OCI-LY1 (cell line): Measurements from ENCODE around the gene SLC38A3.
"Not testable (repeated sequence)": the region's sequence is repeated elsewhere in the genome, so short reads cannot be mapped to it uniquely, and the experiment has no call there.

ENCODE experiments used
- H2AFZ ChIP-seq: fragments of 200-600 bp; sonication (generic), shearing (Covaris generic); 2 replicates; pipeline ENCODE4 v1.6.0; 2014; ENCODE audit warnings: antibody characterized with exemption, mild to moderate bottlenecking, low read length
- H3F3A ChIP-seq: fragments of 200-600 bp; sonication (generic), shearing (Covaris generic); 2 replicates; pipeline ENCODE4 v1.6.0; 2014; ENCODE audit warnings: mild to moderate bottlenecking, antibody characterized with exemption, low read length, moderate library complexity; ENCODE audit not compliant: insufficient read depth
- H3K27ac ChIP-seq: fragments of 200-600 bp; sonication (generic); 2 replicates; pipeline ENCODE4 v1.5.1; 2014; ENCODE audit warnings: low read length, mixed run types, mild to moderate bottlenecking, low read depth; ENCODE audit not compliant: poor library complexity, severe bottlenecking
- H3K27me3 ChIP-seq: fragments of 200-600 bp; sonication (generic); 2 replicates; pipeline ENCODE4 v1.6.0; 2014; ENCODE audit warnings: antibody characterized with exemption, mild to moderate bottlenecking, low read length, moderate library complexity; ENCODE audit not compliant: insufficient read depth
- H3K36me3 ChIP-seq: fragments of 200-600 bp; sonication (generic); 2 replicates; pipeline ENCODE4 v1.6.1; 2014; ENCODE audit warnings: mild to moderate bottlenecking, antibody characterized with exemption, low read length, moderate library complexity, mixed read lengths; ENCODE audit not compliant: insufficient read depth
- H3K4me1 ChIP-seq: fragments of 200-600 bp; sonication (generic); 2 replicates; pipeline ENCODE4 v1.5.1; 2014; ENCODE audit warnings: mild to moderate bottlenecking, low read length, moderate library complexity; ENCODE audit not compliant: insufficient read depth, severe bottlenecking
- H3K4me2 ChIP-seq: fragments of 200-600 bp; sonication (generic), shearing (Covaris generic); 2 replicates; pipeline ENCODE4 v1.6.1; 2014; ENCODE audit warnings: low read length
- H3K4me3 ChIP-seq: fragments of 200-600 bp; sonication (generic); 2 replicates; pipeline ENCODE4 v1.5.1; 2014; ENCODE audit warnings: low read length, low read depth, mild to moderate bottlenecking, mixed read lengths; ENCODE audit not compliant: poor library complexity, severe bottlenecking
- H3K79me2 ChIP-seq: fragments of 200-600 bp; shearing (Covaris generic); 2 replicates; pipeline ENCODE4 v1.6.1; 2016; ENCODE audit warnings: mixed run types, low read length, mixed read lengths; ENCODE audit not compliant: insufficient read depth
- H3K9ac ChIP-seq: fragments of 200-600 bp; sonication (generic), shearing (Covaris generic); 2 replicates; pipeline ENCODE4 v1.6.1; 2014; ENCODE audit warnings: mild to moderate bottlenecking, low read length, mixed read lengths
- H3K9me2 ChIP-seq: fragments of 200-600 bp; sonication (generic), shearing (Covaris generic); 2 replicates; pipeline ENCODE4 v1.6.1; 2014; ENCODE audit warnings: low read depth, mild to moderate bottlenecking, low read length, mixed read lengths
- H3K9me3 ChIP-seq: fragments of 200-600 bp; shearing (Covaris generic); 2 replicates; pipeline ENCODE4 v1.6.1; 2014; ENCODE audit warnings: low read length, mixed read lengths
- H4K20me1 ChIP-seq: fragments of 200-600 bp; sonication (generic), shearing (Covaris generic); 2 replicates; pipeline ENCODE4 v1.6.0; 2016; ENCODE audit warnings: mild to moderate bottlenecking, low read length; ENCODE audit not compliant: insufficient read depth
- EZH2 ChIP-seq: fragments of 200-600 bp; sonication (generic), shearing (Covaris generic); IDR thresholded peaks from 2 replicates; pipeline ENCODE4 v1.8.0; 2017; ENCODE audit warnings: borderline replicate concordance, mixed run types, mild to moderate bottlenecking, antibody characterized with exemption, low read length, moderate library complexity, mixed read lengths
- TF ChIP-seq, protein P1 (sequence below): fragments of 200-600 bp; sonication (generic), shearing (Covaris generic); IDR thresholded peaks from 2 replicates; pipeline ENCODE4 v1.5.1; 2017; ENCODE audit warnings: mild to moderate bottlenecking, antibody characterized with exemption, low read length, moderate library complexity, mixed read lengths

SLC38A3 gene

DNA sequence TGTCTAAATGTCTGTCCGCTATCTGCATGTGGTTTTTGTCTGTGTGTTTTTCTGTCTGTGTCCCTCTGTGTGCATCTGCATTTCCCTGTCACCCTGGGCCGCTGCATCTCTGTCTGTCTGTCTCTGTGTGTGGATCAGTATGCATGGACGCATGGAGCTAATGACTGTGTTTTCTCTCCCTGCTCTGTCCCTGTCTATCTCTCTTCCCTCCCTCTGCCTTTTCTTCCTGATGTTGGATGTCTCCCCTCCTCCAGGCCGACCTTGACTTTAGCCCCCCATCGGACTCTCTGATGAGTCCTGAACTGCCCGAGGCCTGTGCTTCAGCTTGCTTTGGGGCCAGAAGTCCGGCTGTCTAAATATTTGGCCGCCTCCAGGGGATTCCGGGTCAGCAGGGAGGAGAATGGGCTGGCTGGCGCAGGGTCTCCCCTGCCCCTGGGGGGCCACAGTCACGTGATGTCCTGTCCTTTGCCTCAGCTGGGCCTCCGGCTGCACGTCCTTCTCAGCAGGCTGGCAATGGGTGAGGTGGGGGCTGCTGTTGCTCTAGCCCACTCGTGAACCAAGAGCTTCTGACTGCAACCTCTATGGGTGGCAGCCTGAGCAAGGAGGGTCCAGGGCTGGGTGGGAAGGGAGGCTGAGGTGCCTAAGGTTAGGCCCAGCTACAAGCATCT lies 3.7 kb downstream of the SLC38A3 start:
- H3K9me3 ChIP-seq: no peaks in the 10 kb centered on the region
- H3K79me2 ChIP-seq: no peaks in the 10 kb centered on the region
- no peaks in the 10 kb centered on the region; the same call in 1 of the 2 replicates for H4K20me1 ChIP-seq
- no peak overlapping the region for H2AFZ ChIP-seq
- H3K27me3 ChIP-seq: peaks cover 12% of the 10 kb centered on the region
- no peaks in the 10 kb centered on the region for H3F3A ChIP-seq
- no peaks in the 10 kb centered on the region for H3K9me2 ChIP-seq
- TF ChIP-seq, protein P1, sequence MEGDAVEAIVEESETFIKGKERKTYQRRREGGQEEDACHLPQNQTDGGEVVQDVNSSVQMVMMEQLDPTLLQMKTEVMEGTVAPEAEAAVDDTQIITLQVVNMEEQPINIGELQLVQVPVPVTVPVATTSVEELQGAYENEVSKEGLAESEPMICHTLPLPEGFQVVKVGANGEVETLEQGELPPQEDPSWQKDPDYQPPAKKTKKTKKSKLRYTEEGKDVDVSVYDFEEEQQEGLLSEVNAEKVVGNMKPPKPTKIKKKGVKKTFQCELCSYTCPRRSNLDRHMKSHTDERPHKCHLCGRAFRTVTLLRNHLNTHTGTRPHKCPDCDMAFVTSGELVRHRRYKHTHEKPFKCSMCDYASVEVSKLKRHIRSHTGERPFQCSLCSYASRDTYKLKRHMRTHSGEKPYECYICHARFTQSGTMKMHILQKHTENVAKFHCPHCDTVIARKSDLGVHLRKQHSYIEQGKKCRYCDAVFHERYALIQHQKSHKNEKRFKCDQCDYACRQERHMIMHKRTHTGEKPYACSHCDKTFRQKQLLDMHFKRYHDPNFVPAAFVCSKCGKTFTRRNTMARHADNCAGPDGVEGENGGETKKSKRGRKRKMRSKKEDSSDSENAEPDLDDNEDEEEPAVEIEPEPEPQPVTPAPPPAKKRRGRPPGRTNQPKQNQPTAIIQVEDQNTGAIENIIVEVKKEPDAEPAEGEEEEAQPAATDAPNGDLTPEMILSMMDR: no peak
- no peak for TF ChIP-seq EZH2
- H3K4me3 ChIP-seq: no peak overlapping the region
- no peak overlapping the region for H3K4me2 ChIP-seq
- H3K9ac ChIP-seq: no peak overlapping the region
- H3K36me3 ChIP-seq: no peaks in the 10 kb centered on the region
- no peaks in the 10 kb centered on the region for H3K4me1 ChIP-seq
- no peak overlapping the region for H3K27ac ChIP-seq

- H3K4me3 ChIP-seq: no peak overlapping the region
- H2AFZ ChIP-seq: no peak overlapping the region
- H3K9ac ChIP-seq: no peak overlapping the region
- no peaks in the 10 kb centered on the region for H3K9me3 ChIP-seq
- H3K4me1 ChIP-seq: no peaks in the 10 kb centered on the region
- H3K27ac ChIP-seq: no peak overlapping the region
- H3F3A ChIP-seq: no peaks in the 10 kb centered on the region
- H3K36me3 ChIP-seq: no peaks in the 10 kb centered on the region
- no peaks in the 10 kb centered on the region for H3K79me2 ChIP-seq
- no peaks in the 10 kb centered on the region for H3K9me2 ChIP-seq
- no peaks in the 10 kb centered on the region; the same call in 1 of the 2 replicates for H4K20me1 ChIP-seq
- peaks cover 6% of the 10 kb centered on the region for H3K27me3 ChIP-seq
- TF ChIP-seq, protein P1: no peak
- no peak for TF ChIP-seq EZH2
- no peak overlapping the region for H3K4me2 ChIP-seq
Measured at GRCh38 chr3:50210176-50210509, 5.1 kb downstream of the SLC38A3 start.

DNA sequence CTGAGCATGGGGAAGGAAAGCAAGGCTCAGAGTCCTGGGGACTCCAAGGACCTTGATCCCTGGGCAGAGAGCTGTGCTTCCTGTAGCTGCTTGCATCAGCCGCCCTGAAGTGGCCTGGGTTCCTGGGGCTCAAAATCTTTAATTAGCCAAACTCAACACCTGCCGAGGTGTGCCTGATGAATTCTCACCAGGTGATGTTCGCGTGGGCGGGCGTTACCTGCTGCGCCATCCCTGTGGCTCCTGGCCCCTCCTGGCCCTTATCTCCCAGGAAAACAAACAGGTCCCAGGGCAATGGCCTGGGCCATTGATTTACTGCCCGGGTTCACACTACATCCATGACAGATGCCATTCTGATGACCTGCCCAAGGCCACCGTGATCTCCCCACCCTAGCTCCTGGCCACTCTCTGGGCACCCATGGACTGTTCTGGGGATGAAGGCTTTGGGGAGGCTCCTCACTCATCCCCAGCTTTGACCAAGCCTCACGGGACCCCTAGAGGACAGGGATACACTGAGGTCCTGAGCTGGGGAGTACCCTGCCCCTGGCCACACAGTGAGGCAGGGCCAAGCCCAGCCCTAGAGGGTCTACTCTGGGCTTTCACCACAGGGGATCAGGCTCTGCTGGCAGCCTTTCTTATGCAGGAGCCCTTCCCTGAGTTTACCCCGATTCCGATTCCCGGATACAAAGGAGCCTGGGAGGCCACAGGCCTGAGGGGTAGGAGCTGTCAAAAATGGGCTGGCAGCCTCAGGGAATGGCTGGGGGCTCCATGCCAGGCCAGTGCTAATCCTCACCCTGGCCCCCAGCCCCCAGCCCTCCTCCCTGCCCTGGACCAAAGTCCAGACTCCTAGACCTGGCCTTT lies 5.7 kb downstream of the SLC38A3 start:
- Histone ChIP-seq H2AFZ (no peak overlapping the region), H3K79me2 (no peaks in the 10 kb centered on the region), H3K4me3 (no peak overlapping the region), H3K36me3 (no peaks in the 10 kb centered on the region), H3K27me3 (peaks cover 6% of the 10 kb centered on the region), H3K9ac (no peak overlapping the region), H3K4me1 (no peaks in the 10 kb centered on the region), H3K9me3 (no peaks in the 10 kb centered on the region), H3K4me2 (no peak overlapping the region), H3K27ac (no peak overlapping the region), H3K9me2 (no peaks in the 10 kb centered on the region), H3F3A (no peaks in the 10 kb centered on the region), H4K20me1 (no peaks in the 10 kb centered on the region; the same call in 1 of the 2 replicates)
- TF ChIP-seq, protein P1: no peak
- no peak for TF ChIP-seq EZH2

GRCh38 chr3:50211368-50211717 lies 6.3 kb downstream of the SLC38A3 start:
- not testable (repeated sequence) for H4K20me1 ChIP-seq, H3K27ac ChIP-seq, H3K4me3 ChIP-seq, H3K79me2 ChIP-seq, H3K4me1 ChIP-seq, H3F3A ChIP-seq, H3K9me3 ChIP-seq, H3K9me2 ChIP-seq, H3K36me3 ChIP-seq, H3K4me2 ChIP-seq, H3K9ac ChIP-seq, H2AFZ ChIP-seq, H3K27me3 ChIP-seq
